G401.6 (cell line): ENCODE measurements around the gene SPANXA2.
"Not testable (repeated sequence)": the region's sequence is repeated elsewhere in the genome, so short reads cannot be mapped to it uniquely, and the experiment has no call there.

Source experiments
- FAIRE-seq: peaks from 2 replicates; lab custom pipeline; 2012; peaks lifted over from hg19 to GRCh38; lab: Jason Lieb, UNC

SPANXA2 gene, protein sequence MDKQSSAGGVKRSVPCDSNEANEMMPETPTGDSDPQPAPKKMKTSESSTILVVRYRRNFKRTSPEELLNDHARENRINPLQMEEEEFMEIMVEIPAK

GRCh38 chrX:141589408-141589807 is at the start of gene SPANXA2:
SPANXA2 (plus strand) TSS chrX:141589708; CDS start chrX:141589768, 60 bp downstream.
- FAIRE-seq: not testable (repeated sequence)

DNA sequence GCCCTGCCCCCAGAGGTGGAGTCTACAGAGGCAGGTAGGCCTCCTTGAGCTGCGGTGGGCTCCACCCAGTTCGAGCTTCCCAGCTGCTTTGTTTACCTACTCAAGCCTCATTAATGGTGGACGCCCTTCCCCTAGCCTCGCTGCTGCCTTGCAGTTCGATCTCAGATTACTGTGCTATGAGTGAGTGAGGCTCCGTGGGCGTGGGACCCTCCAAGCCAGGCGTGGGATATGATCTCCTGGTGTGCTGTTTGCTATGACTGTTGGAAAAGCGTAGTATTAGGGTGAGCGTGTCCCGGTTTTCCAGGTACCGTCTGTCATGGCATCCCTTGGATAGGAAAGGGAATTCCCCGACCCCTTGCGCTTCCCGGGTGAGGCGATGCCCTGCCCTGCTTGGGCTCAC is 47.0 kb upstream of the SPANXA2 start:
- not testable (repeated sequence) for FAIRE-seq

GRCh38 chrX:141584638-141585037 is 4.9 kb upstream of the SPANXA2 start, which contains the start of gene SPANXA1:
SPANXA1 (minus strand) TSS chrX:141584738; CDS start chrX:141584678, 60 bp downstream.
- FAIRE-seq: not testable (repeated sequence)

DNA sequence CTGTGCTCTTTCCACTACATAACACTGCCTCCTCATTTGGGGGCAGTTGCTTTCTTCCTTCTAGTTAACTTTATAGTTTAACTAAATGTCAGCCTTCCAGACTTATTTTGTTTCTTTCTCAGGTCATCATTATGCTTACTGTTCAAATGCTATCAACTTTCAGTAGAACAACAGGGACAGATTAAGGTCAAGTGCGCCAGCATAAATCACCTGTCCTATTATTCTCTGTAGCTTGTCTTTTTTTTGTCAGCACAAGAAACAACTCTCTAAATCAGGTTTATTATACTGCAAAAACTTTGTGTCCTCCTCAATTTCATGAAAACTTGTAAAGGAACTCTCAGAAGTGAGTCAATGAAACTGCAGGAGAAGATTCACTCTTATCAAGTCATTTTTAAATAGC is 19.6 kb downstream of the SPANXA2 start:
- no peak for FAIRE-seq

- FAIRE-seq: no peak
Observed at GRCh38 chrX:141619336-141619735, 29.8 kb downstream of the SPANXA2 start.

GRCh38 chrX:141632124-141632523 is 42.6 kb downstream of the SPANXA2 start:
- no peak for FAIRE-seq

- FAIRE-seq: no peak
Observed at GRCh38 chrX:141638550-141638949, 49.0 kb downstream of the SPANXA2 start.
